A549 (cell line): ENCODE results near the gene SPATA13. TPM values are rescaled to one million over a fixed set of nuclear protein-coding genes. Genes with fewer than 3 reads are reported as not detected.

Experiments
- ATAC-seq, 2 experiments: fragments of 200-7000 bp in 1 of 2; fragments of >200 bp in 1 of 2; cut with Nextera tagmentation in 1 of 2; cut with Tn5 transposase in 1 of 2; 3 replicates each; pipeline versions ENCODE4 v1.8.0 to v1.9.1; 2018 to 2020; ENCODE audit warnings: mild to moderate bottlenecking in 1 of 2, moderate library complexity in 1 of 2
- CTCF ChIA-PET: fragments of 300-600 bp; sonication (Branson Sonifier 250); formaldehyde crosslinking; extraction: SDS; loops from one replicate; lab custom pipeline; 2021; ENCODE audit warnings: antibody characterized with exemption, inconsistent platforms; lab: Yijun Ruan, JAX
- POLR2A ChIA-PET: fragments of 350-600 bp; formaldehyde crosslinking; extraction: SDS; loops from one replicate; lab custom pipeline; 2021; ENCODE audit warnings: antibody characterized with exemption, inconsistent platforms; lab: Yijun Ruan, JAX
- DNase-seq, 2 experiments: peaks; one replicate each; pipeline versions ENCODE4 v3.0.0 to v3.0.0-alpha.2; 2011 to 2016; ENCODE audit warnings: low read depth in 1 of 2, low spot score in 1 of 2
- FAIRE-seq: peaks from 2 replicates; lab custom pipeline; 2011; peaks lifted over from hg19 to GRCh38; lab: Jason Lieb, UNC
- H3K27ac ChIP-seq, 2 experiments: fragments of >200 bp; sonication (Bioruptor Twin); formaldehyde crosslinking; 3 replicates each; pipeline ENCODE4 v1.5.1; 2016 to 2017
- H3K4me1 ChIP-seq: fragments of >200 bp; sonication (Bioruptor Twin); formaldehyde crosslinking; 3 replicates; pipeline ENCODE4 v1.6.1; 2016
- H3K4me2 ChIP-seq: fragments of >200 bp; sonication (Bioruptor Twin); formaldehyde crosslinking; 3 replicates; pipeline ENCODE4 v1.6.1; 2016
- H3K4me3 ChIP-seq: fragments of >200 bp; sonication (Bioruptor Twin); formaldehyde crosslinking; 3 replicates; pipeline ENCODE4 v1.5.1; 2016
- H3K9me3 ChIP-seq: fragments of >200 bp; sonication (Bioruptor Twin); formaldehyde crosslinking; 3 replicates; pipeline ENCODE4 v1.6.1; 2016
- BCL3 ChIP-seq: fragments of >200 bp; sonication (Bioruptor Twin); formaldehyde crosslinking; IDR thresholded peaks from 3 replicates; pipeline ENCODE4 v1.6.1; 2016
- BHLHE40 ChIP-seq: IDR thresholded peaks from 2 replicates; pipeline ENCODE4 v1.6.1; 2012; ENCODE audit warnings: low read depth, low read length, inconsistent platforms
- CBX2 ChIP-seq: fragments of 200-600 bp; sonication (generic); IDR thresholded peaks from 2 replicates; pipeline ENCODE4 v1.6.1; 2016; ENCODE audit warnings: low read depth, mild to moderate bottlenecking, borderline replicate concordance
- CEBPB ChIP-seq, 2 experiments: fragments of >200 bp in 1 of 2; sonication (Bioruptor Twin) in 1 of 2; formaldehyde crosslinking in 1 of 2; IDR thresholded peaks; 2 replicates each; pipeline ENCODE4 v1.6.1; 2012 to 2016
- EHF ChIP-seq: fragments of 250-450 bp; sonication (Bioruptor Pico); IDR thresholded peaks from 2 replicates; pipeline ENCODE4 v1.5.0; 2020; ENCODE audit warnings: mild to moderate bottlenecking
- FOSB ChIP-seq: fragments of 250-450 bp; sonication (Bioruptor Pico); IDR thresholded peaks from 2 replicates; pipeline ENCODE4 v1.5.0; 2020; ENCODE audit warnings: mild to moderate bottlenecking, moderate library complexity
- FOXS1 ChIP-seq: fragments of 250-450 bp; sonication (Bioruptor Pico); IDR thresholded peaks from 2 replicates; pipeline ENCODE4 v1.5.0; 2020; ENCODE audit warnings: mild to moderate bottlenecking, moderate library complexity
- HES2 ChIP-seq: fragments of >200 bp; sonication (Bioruptor Twin); formaldehyde crosslinking; IDR thresholded peaks from 2 replicates; pipeline ENCODE4 v1.6.1; 2016
- HEYL ChIP-seq: fragments of 250-450 bp; sonication (Bioruptor Pico); IDR thresholded peaks from 2 replicates; pipeline ENCODE4 v1.8.0; 2021; ENCODE audit warnings: mild to moderate bottlenecking, moderate library complexity
- HOXB5 ChIP-seq: fragments of 250-450 bp; sonication (Bioruptor Pico); IDR thresholded peaks from 2 replicates; pipeline ENCODE4 v1.5.0; 2020; ENCODE audit warnings: mild to moderate bottlenecking, moderate library complexity
- JUN ChIP-seq, 2 experiments: fragments of >200 bp; sonication (Bioruptor Twin); formaldehyde crosslinking; IDR thresholded peaks; 2 replicates in 1 of 2; 3 replicates in 1 of 2; pipeline ENCODE4 v1.6.1; 2016 to 2017
- MAFK ChIP-seq: fragments of 450-650 bp; IDR thresholded peaks from 2 replicates; pipeline ENCODE4 v1.6.1; 2014; ENCODE audit not compliant: partially characterized antibody
- MAX ChIP-seq: IDR thresholded peaks from 2 replicates; pipeline ENCODE4 v1.6.1; 2012
- MYC ChIP-seq: IDR thresholded peaks from 2 replicates; pipeline ENCODE4 v1.6.1; 2012; ENCODE audit warnings: mild to moderate bottlenecking, inconsistent platforms, low read length, improper control_type of control experiment, borderline replicate concordance
- NR3C1 ChIP-seq: fragments of >200 bp; sonication (Bioruptor Twin); formaldehyde crosslinking; IDR thresholded peaks from 3 replicates; pipeline ENCODE4 v1.6.1; 2017
- PBX3 ChIP-seq: IDR thresholded peaks from 2 replicates; pipeline ENCODE4 v1.6.1; 2012
- PHF8 ChIP-seq: fragments of 200-600 bp; sonication (generic); IDR thresholded peaks from 2 replicates; pipeline ENCODE4 v1.6.1; 2016; ENCODE audit warnings: low read depth, mild to moderate bottlenecking, antibody characterized with exemption, moderate library complexity, borderline replicate concordance
- POLR2A ChIP-seq: IDR thresholded peaks from 2 replicates; pipeline ENCODE4 v1.6.1; 2012; ENCODE audit warnings: mild to moderate bottlenecking, low read length
- POLR2AphosphoS2 ChIP-seq: conservative IDR thresholded peaks from 2 replicates; pipeline ENCODE4 v1.6.1; 2012; ENCODE audit warnings: low read length, improper control_type of control experiment, inconsistent platforms
- RARB ChIP-seq: fragments of 250-450 bp; sonication (Bioruptor Pico); IDR thresholded peaks from 2 replicates; pipeline ENCODE4 v1.8.0; 2021; ENCODE audit warnings: mild to moderate bottlenecking, moderate library complexity
- SREBF2 ChIP-seq: fragments of 450-650 bp; IDR thresholded peaks from 2 replicates; pipeline ENCODE4 v1.6.1; 2014; ENCODE audit warnings: mild to moderate bottlenecking, moderate library complexity
- TFCP2L1 ChIP-seq: fragments of 250-450 bp; sonication (Bioruptor Pico); IDR thresholded peaks from 2 replicates; pipeline ENCODE4 v1.5.0; 2021; ENCODE audit warnings: mild to moderate bottlenecking
- WGBS: methylation state at CpG from one replicate; pipeline ENCODE4 v1.1.6; 2017; ENCODE audit errors: missing lambda C conversion rate; 5-methylcytosine and 5-hydroxymethylcytosine counted together
- polyA plus RNA-seq, 4 experiments: library from polyadenylated mRNA; depleted of rRNA in 3 of 4; stranded (reverse); fragments of >200 nt; fragmentation: RNase III in 1 of 4; extraction: RNeasy Plus Mini Kit Qiagen cat#74134 plus additional on column Dnase treatment in 1 of 4; gene quantifications; 2 replicates in 3 of 4; 3 replicates in 1 of 4; pipeline ENCODE4 v1.2.3, GENCODE V29; 2011 to 2017
- TF ChIP-seq, protein P1 (sequence below): IDR thresholded peaks from 2 replicates; pipeline ENCODE4 v1.6.1; 2012; ENCODE audit warnings: low read depth, borderline replicate concordance

Gene SPATA13
- polyA plus RNA-seq, 2 of the 4 experiments (the other 2 are of a cell fraction): 3.1 to 6.3 TPM

- TF ChIP-seq PBX3 (no peak), POLR2AphosphoS2 (no peak)
- TF ChIP-seq, all 56 proteins: peak for 0
Observed at GRCh38 chr13:24230428-24231072, 70.0 kb downstream of the SPATA13 start (continued).

- WGBS: 83% methylated on average over 3 of the region's 3 CpGs
- POLR2A ChIA-PET: no interaction called here
- no peak overlapping the region for H3K4me2 ChIP-seq
- no peak for FAIRE-seq
- H3K27ac ChIP-seq: no peak overlapping the region
- no peak for ATAC-seq
- no peak for DNase-seq
- CTCF ChIA-PET: interaction anchor here (0.6 to 8.2 kb wide), 5 partner anchors 11 to 262 kb away, joined by 3 to 63 read pairs (median 4); no protein-coding TSS in a partner anchor
- H3K9me3 ChIP-seq: no peaks in the 10 kb centered on the region
- H3K4me1 ChIP-seq: no peaks in the 10 kb centered on the region
- no peak overlapping the region for H3K4me3 ChIP-seq
- TF ChIP-seq MAFK: no peak
- TF ChIP-seq, protein P1, sequence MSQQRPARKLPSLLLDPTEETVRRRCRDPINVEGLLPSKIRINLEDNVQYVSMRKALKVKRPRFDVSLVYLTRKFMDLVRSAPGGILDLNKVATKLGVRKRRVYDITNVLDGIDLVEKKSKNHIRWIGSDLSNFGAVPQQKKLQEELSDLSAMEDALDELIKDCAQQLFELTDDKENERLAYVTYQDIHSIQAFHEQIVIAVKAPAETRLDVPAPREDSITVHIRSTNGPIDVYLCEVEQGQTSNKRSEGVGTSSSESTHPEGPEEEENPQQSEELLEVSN: no peak
- no peak for TF ChIP-seq HES2
- no peak for TF ChIP-seq TFCP2L1 (CRISPR knock-in tag)
- no peak for TF ChIP-seq FOXS1 (CRISPR knock-in tag)
- TF ChIP-seq FOSB (CRISPR knock-in tag): no peak
Observed at GRCh38 chr13:24231377-24231776, 70.9 kb downstream of the SPATA13 start.

- 88% methylated on average over 5 of the region's 5 CpGs for WGBS
- TF ChIP-seq PHF8 (no peak), BHLHE40 (no peak), FOXS1 (CRISPR knock-in tag) (no peak), RARB (CRISPR knock-in tag) (no peak), SREBF2 (no peak), EHF (CRISPR knock-in tag) (no peak), BCL3 (no peak), MYC (no peak), POLR2A (no peak), NR3C1 (no peak), CBX2 (no peak), CEBPB (IDR thresholded peaks at IDR 0.05) (no peak), HEYL (CRISPR knock-in tag) (no peak), MAX (no peak), HOXB5 (CRISPR knock-in tag) (no peak), HES2 (no peak), JUN (IDR thresholded peaks at IDR 0.05) (no peak)
- TF ChIP-seq, protein P1: no peak
- FAIRE-seq: no peak
Observed at GRCh38 chr13:24232037-24232436, 71.5 kb downstream of the SPATA13 start.

More at GRCh38 chr13:24232037-24232436, 71.5 kb downstream of the SPATA13 start:
- H3K27ac ChIP-seq: no peak overlapping the region
- ATAC-seq (no peak), DNase-seq (no peak)
- no peaks in the 10 kb centered on the region for H3K4me1 ChIP-seq
- CTCF ChIA-PET: interaction anchor here (0.6 to 3.1 kb wide), 5 partner anchors 12 to 262 kb away, joined by 3 to 18 read pairs (median 4); no protein-coding TSS in a partner anchor
- no peak overlapping the region for H3K4me2 ChIP-seq
- no peaks in the 10 kb centered on the region for H3K9me3 ChIP-seq
- no peak overlapping the region for H3K4me3 ChIP-seq
- POLR2A ChIA-PET: no interaction called here
